ENCODE measurements around the gene DGKE. TPM values are rescaled to one million over a fixed set of nuclear protein-coding genes. Genes with fewer than 3 reads are reported as not detected.

Gene DGKE
- 1 to 10 TPM; 1.4 to 2.1 (median 1.6) TPM for polyA plus RNA-seq

DNA sequence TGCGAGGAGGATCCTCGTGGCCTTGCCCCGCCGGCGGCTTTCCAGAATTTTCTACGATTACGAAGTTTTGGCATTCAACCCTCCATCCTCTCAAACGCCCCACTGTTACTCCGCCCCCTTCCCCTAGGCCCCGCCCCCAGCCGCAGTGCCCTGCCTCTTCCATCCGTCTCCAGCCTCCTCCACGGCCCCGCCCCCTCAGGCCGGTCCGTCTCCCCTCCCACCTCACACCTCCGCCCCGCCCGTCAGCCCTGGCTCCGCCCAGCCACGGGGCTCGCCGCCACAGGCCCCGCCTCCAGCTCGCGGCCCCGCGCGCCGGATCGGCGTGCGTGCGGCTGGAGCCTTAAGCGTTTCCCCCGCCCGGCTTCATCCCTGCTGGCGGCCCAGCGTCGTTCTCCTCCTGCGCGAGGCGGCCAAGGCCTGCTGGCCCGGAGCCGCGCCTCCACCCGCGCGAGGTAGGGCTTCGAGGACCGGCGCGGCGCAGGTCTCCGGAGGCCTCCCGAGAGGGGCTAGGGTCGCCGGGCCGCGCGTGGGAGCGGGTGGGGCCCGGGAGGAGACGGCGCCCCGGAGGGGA is at the start of gene DGKE, which contains the start of gene C17orf67:
Gene DGKE (plus strand): TSS at position 343 of the 571 bp plus-strand sequence. CDS start 645 bp downstream, outside the sequence.
Gene C17orf67 (minus strand): TSS at position 112 of the 571 bp plus-strand sequence. CDS start 18,110 bp downstream, outside the sequence.
- peak within 1 kb of the TSS; percentile 9 for H3K27ac ChIP-seq (ENCODE audit: low read depth, low read length)
- 0 to 1% (median 1%) methylated on average over 42 to 66 of the region's 66 CpGs for WGBS, 3 donors

DNA sequence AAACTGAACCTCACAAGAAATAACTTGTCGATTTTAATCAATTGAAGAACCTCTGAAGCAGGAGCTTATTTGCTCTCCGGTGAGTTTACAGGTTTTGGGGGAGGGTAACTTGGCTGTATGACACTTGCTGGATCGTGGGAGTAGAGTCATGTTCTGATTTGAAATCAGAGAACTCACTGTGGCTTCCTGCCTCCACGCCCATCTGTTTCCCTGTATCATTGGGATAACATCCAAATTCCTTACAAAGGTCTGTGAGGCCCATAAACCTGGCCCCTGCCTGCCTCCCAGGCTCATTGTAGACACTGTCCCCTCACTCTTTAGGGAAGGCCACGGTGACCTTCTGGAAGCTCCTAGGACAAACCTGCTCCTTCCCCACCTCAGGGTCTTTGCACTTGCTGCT is 48.5 kb upstream of the DGKE start:
- 49 to 58% (median 55%) methylated on average over 5 of the region's 5 CpGs for WGBS, 3 donors
- no peak overlapping the region for H3K27ac ChIP-seq (ENCODE audit: low read depth, low read length)

DNA sequence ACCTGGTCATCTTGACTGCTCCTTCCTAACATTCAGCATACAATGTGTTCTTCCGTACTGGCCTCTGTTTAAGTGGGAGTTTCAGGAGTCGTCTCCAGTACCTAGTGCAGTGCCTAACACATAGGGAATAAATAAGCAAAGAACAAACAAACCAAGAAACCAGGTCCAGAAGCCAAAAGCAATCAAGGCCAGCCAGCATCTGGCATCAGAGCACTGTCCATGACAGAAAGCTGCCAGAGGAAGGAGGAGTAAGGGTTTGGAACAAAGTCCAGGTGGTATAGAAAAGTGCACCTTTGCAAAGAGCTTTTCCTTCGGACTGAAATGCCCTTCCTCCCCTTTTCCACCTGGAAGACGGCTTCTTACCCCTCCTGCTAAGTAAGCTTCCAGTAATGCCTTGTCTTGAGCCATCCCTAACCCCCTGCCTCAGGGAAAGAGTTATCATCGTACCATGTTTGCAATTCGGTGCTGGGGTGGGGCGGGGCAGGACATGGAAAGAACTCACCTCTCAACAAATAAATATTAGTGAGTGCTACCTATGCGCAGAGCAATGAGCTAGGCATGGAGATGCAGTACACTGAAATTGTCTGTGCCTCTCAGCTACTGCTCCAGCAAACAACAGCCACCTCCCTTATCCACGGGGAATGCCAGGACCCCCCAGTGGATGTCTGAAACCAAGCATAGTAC is 47.8 kb upstream of the DGKE start:
- WGBS, 3 donors = 79 to 90% (median 81%) methylated on average over 9 of the region's 9 CpGs

DNA sequence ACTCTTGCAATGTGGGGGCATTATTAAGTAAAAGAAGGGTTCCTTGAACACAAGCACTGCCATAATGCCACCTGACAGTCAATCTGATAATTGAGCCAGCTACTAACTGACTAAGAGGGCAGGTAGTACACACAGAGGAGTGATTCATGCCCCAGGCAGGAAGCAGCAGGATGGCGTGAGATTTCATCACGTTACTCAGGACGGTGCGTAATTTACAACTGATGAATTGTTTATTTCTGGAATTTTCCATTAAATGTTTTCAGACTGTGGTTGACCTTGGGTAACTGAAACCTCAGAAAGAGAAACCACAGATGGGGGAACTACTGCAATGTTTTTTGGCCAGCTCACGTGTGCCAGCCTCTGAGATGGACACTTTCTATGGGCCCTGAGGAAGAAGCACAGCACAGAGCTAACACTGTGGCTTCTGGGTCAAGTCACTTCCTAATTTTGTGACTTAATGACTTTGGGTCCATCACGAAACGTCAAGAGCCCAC is 46.9 kb upstream of the DGKE start:
- no peak overlapping the region for H3K27ac ChIP-seq (ENCODE audit: low read depth, low read length)
- 39 to 67% (median 50%) methylated on average over 7 of the region's 7 CpGs for WGBS, 3 donors

More for the DNA sequence above, 47.8 kb upstream of the DGKE start:
- no peak overlapping the region for H3K27ac ChIP-seq (ENCODE audit: low read depth, low read length)

DNA sequence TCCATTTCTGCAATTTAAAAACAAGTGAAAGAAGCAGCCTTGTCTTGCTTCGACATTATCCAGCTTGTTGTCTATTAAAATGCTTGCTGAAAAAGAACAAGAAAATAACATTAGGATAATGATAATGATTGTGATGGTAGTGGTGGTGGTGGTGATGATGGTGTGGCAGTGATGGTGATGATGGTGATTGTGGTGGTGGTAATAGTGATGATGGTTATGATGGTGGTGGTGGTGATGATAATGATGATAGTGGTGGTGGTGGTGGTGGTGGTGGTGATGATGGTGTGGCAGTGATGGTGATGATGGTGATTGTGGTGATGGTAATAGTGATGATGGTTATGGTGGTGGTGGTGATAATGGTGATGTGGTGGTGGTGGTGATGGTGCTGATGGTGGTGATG is 41.7 kb upstream of the DGKE start:
- WGBS, 3 donors = 90 to 100% (median 93%) methylated on average over 1 of the region's 1 CpG
- no peak overlapping the region for H3K27ac ChIP-seq (ENCODE audit: low read depth, low read length)

DNA sequence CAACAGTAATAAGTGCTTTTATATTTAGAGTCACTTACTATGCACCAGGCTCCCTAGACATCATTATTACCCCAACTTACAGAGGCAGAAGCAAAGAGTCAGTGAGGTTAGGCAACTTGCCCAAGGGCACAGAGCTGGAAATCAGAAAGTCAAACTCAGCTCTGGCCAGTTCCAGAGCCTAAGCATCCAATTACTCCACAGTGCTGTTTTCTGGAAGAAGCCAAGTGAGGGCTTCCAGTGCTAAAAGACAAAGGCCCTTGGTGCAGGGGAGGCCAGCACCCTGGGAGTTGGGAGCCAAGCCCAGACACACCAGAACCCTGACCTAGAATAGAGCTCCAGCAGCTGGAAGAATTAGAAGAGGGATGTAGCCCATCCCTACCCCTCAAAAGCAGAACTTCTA is 40.4 kb upstream of the DGKE start:
- no peak overlapping the region for H3K27ac ChIP-seq (ENCODE audit: low read depth, low read length)

DNA sequence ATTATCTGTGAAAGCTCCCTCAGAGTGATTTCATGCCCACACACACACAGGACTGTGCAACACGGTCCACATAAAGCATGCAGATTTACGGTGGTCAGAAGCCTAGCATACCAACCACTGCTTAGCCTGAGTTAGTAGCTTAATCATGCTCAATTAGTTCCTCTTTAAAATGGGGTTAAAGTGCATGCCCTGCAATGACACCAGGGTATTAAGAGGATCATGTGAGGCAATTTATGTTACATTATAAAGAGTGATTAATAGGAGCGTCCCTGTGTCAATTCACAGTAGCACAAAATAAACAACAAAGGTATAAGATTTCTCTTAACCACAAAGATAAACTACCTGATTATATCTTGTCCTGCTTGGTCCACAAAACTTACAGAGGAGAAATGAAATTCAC is 40.0 kb upstream of the DGKE start:
- no peak overlapping the region for H3K27ac ChIP-seq (ENCODE audit: low read depth, low read length)
- WGBS, 3 donors = 50 to 61% (median 61%) methylated on average over 3 of the region's 3 CpGs

DNA sequence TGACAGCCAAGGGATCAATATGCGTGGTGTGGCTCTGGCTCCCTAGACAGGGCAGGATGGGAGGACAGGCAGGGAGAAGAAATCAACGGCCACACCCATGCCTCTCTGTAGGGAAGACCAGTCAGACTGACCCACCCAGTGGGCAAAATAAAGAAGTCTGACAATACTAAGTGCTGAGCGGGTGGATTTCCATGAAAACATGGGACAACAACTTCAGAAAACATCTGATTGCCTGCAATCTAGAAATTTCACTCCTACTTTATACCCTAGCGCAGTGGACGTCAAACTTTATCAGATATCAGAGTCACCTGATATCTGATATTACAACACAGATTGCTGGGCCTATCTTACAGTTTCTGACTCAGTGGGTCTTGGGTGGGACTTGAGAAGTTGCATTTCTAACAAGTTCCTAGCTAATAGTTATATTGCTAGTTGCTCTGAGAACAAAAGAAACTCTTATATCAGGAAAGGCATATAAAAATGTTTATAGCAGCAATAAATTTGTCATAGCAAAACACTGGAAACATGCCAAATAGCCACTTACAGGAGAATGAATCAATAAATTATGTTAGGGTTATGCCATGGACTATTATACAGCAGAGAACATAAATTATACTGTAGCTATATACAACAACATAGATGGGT is 38.6 kb upstream of the DGKE start:
- 81 to 88% (median 87%) methylated on average over 5 of the region's 5 CpGs for WGBS, 3 donors
- H3K27ac ChIP-seq (ENCODE audit: low read depth, low read length) = no peak overlapping the region

DNA sequence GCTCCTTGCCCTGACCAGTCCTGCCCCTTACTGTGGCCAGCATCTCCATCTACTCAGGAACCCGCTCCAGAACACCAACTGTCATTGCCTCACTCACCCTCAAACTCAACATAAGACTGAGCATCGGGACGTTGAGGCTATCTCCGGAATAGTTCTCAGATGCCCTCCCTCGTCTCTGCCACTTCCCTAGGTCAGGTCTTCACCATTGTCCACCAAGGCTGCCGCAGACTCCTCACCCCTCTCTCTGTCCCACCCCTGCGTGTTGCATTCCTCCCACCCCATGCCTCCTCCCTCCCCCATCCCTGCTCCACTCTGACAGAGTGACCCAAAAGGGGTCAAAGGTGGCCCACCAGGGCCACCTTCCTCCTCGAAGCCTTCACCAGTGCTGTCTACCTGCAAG is 37.4 kb upstream of the DGKE start:
- H3K27ac ChIP-seq (ENCODE audit: low read depth, low read length) = no peak overlapping the region
- 84 to 94% (median 91%) methylated on average over 8 of the region's 8 CpGs for WGBS, 3 donors

DNA sequence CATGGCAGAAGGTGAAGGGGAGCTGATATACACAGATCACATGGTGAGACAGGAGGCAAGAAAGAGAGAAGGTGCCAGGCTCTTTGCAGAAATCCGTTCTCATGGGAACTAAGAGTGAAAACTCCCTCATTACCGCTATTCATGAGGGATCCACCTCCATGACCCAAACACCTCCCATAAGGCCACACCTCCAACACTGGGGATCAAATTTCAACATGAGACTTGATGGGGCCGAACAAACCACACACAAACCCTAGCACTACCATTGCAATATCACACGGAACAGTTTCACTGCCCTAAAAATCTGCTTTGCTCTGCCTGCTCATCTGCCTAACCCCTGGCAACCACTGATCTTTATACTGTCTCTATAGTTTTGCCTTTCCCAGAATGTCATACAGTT is 35.0 kb upstream of the DGKE start:
- no peak overlapping the region for H3K27ac ChIP-seq (ENCODE audit: low read depth, low read length)
- WGBS, 3 donors = 50 to 67% (median 53%) methylated on average over 4 of the region's 4 CpGs

DNA sequence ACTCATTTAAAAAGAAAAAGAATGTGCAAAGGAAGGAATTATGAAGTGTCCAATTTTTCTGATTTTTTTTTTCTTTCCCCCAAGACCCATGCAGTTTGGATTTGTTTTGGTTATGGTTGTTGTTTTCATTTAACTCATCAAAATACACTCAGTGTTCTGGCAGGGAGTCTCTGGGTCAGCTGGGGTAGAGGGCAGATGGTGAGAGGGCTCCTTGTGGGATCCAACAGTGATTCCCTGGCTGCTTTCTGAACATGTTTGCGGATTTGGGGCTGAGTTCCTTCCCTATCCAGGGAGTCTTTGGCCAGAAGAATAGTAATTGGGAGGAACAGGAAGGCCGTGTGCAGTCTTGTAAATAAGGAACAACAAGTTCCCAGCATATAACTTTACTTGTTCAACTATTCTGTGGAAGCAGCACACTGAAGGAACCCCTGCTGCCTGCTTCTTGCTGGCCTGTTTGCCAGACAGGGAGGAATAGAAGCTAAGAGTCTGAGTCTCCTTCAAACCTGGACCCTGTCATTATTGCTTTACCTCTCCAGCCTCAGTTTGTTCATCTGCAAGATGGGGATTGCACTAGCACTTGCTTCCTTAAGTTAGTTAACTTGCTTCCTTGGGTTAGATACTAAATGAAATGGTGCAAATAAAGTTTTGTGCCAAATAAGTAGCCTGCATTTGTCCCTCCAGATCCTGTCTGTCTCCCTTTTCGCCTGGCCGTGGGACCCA is 32.3 kb upstream of the DGKE start:
- no peak overlapping the region for H3K27ac ChIP-seq (ENCODE audit: low read depth, low read length)
- WGBS, 3 donors = 73 to 84% (median 77%) methylated on average over 4 of the region's 4 CpGs

DNA sequence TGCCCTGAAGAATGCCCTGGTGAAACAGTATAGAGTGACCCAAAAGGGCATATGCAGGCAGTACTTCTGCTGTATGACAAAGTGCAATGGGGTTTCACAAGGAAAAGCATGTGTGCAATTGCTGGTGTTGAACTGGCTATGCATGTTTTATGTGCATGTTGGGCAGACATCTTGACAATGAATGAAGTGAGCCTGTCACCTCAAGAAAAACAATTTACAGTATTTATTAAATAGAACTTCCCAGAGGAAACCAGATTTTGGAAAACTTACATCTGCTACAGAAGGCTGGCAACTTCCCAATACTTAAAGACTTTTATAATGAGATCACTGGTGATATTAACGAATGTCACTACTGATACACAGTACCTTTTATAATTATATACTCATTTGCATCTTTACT is 30.9 kb upstream of the DGKE start:
- WGBS, 3 donors = 66 to 86% (median 78%) methylated on average over 1 of the region's 1 CpG
- no peak overlapping the region for H3K27ac ChIP-seq (ENCODE audit: low read depth, low read length)

DNA sequence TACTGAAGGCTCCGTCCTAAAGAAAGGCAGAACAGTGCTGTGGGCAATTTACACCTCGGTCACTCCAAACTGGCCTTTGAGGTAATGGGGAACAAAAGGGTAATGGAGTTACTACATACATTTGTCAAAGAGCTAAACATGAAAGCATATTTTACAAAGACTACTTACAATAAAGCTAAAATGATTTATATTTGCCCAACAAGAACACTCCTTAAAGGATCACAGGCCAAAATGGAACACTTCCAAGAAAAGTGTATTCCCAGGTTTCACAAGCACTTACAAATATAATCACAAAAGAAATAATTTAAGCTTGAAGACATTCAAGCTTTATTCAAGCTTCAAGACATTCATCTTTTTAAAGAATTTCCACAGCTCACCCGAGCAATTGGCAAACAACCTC is 29.5 kb upstream of the DGKE start:
- WGBS, 3 donors = 82 to 90% (median 82%) methylated on average over 3 of the region's 3 CpGs

DNA sequence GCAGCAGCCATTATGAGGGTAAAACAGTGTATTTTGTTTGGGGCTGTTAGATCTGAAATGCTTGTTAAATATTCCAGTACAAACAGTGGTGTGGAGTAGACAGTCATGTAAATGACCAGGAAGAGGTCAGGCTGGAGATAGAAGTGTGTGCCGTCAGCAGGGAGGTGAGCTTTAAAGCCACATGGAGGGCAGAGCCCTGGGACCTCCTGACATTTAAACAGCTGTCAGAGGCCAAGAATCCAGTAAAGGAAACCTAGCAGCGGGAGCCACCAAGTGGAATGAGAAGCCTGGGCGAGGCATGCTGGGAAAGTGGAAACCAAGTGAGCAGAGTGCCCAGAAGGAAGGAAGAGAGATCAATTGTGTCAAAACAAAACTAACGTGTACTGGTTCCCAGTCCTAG is 27.0 kb upstream of the DGKE start:
- H3K27ac ChIP-seq (ENCODE audit: low read depth, low read length) = no peak overlapping the region
- 72 to 84% (median 83%) methylated on average over 4 of the region's 4 CpGs for WGBS, 3 donors

More for the DNA sequence above, 29.5 kb upstream of the DGKE start:
- H3K27ac ChIP-seq (ENCODE audit: low read depth, low read length) = no peak overlapping the region

DNA sequence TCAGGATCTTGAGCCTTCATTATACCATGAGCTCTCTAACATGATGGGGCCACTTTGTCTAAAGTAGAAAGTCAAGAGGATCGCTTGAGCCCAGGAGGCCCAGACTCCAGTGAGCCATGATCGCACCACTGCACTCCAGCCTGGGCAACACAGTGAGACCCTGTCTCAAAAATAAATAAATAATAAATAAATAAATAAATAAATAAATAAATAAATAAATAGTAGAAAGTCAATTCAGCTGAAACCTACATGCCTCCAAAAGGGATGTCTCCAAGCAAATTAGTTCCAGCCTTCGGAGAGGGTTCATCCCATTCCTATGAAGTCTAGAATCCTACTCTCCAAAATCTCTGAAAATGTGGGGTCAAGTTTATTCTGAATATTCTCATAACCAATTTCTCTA is 26.2 kb upstream of the DGKE start:
- WGBS, 3 donors = 97 to 99% (median 97%) methylated on average over 3 of the region's 3 CpGs

DNA sequence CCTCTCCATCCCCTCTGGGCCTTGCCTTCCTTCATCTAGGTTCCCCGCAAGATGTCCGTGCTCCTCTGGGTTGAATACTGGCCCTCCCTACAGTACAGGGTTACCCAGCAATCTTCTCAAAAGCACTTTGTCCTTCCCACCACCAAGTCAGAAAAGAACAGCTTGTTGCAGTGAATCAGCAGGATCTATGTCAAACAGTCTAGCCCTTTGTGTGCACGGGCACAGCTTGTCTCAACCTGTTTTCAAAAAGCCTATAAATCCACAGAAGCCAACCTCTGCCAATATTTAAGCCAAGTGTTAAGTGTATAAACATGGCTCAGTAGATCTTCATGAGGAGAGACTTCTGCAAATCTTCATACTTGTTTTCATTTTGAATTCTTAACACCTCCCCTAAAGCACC is 25.4 kb upstream of the DGKE start:
- H3K27ac ChIP-seq (ENCODE audit: low read depth, low read length) = no peak overlapping the region
- 81 to 86% (median 83%) methylated on average over 3 of the region's 3 CpGs for WGBS, 3 donors

More for the DNA sequence above, 26.2 kb upstream of the DGKE start:
- H3K27ac ChIP-seq (ENCODE audit: low read depth, low read length) = no peak overlapping the region

DNA sequence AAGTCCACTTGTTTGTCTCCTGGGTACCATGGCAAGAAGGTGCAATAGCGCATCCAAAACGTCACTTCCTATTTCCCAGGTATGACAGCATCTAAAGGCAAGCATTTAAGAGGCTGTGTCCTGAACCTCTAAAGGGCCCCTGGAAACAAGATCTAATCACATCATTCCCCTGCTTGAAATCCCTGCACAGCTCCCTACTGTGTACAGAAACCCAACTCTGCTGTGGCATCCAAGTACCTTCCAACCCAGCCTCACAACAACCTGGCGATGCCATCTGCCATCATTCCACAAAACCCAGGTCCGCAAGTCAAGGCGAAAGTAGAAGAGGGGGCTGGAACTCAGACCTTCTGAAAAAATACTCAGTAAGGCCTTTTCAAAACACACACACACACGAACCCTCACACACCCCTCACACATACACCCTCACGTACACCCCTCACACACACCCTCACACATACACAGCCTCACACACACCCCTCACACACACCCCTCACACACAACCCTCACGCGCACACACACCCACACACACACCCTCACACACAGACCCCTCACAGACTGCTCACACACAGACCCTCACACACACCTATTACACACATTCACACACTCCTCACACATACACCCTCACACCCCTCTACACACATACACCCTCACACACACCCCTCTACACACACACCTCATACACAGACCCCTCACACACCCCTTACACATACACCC is 24.7 kb upstream of the DGKE start:
- no peak overlapping the region for H3K27ac ChIP-seq (ENCODE audit: low read depth, low read length)
- 90 to 95% (median 95%) methylated on average over 9 of the region's 9 CpGs for WGBS, 3 donors

DNA sequence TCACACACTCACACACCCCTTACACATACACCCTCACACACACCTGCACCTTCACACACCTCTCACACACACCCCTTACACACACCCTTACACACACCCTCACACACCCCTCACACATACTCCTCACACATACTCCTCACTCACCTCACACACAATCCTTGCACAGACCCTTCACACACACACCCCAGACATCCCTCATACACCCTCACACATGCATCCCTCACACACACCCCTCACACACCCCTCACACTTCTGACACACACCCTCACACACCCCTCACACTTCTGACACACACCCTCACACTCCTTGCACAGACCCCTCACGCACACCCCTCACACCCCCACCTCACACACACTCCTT is 24.2 kb upstream of the DGKE start:
- WGBS, 3 donors = 83 to 95% (median 91%) methylated on average over 1 of the region's 1 CpG
- H3K27ac ChIP-seq (ENCODE audit: low read depth, low read length) = no peak overlapping the region

All from adipose tissue (tissue), 3 donors.